ENCODE data around the gene BAMBI.

DNA sequence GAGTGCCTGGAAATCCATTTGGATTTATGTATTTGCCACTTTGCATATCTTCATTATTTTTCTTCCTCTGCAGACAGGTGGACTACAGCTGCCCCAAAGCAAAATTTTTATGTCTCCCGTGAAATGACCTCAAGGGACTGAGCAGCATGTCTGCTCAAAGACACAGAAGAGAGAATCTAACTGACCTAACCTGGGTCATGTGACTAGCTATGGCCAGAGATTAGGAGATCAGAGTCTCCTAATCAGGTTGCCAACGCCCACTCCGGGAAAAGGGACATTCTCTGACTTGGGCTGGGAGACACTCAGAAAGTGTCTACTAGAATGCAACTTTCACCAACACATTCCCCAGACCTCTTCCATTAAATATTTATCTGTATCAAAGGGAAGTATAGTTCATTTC is 2.5 kb upstream of the BAMBI start:
- TF ChIP-seq, protein P1, sequence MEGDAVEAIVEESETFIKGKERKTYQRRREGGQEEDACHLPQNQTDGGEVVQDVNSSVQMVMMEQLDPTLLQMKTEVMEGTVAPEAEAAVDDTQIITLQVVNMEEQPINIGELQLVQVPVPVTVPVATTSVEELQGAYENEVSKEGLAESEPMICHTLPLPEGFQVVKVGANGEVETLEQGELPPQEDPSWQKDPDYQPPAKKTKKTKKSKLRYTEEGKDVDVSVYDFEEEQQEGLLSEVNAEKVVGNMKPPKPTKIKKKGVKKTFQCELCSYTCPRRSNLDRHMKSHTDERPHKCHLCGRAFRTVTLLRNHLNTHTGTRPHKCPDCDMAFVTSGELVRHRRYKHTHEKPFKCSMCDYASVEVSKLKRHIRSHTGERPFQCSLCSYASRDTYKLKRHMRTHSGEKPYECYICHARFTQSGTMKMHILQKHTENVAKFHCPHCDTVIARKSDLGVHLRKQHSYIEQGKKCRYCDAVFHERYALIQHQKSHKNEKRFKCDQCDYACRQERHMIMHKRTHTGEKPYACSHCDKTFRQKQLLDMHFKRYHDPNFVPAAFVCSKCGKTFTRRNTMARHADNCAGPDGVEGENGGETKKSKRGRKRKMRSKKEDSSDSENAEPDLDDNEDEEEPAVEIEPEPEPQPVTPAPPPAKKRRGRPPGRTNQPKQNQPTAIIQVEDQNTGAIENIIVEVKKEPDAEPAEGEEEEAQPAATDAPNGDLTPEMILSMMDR (IDR thresholded peaks at IDR 0.05; ENCODE audit: insufficient read depth, low read depth, low read length) = no peak
- no peak for TF ChIP-seq EZH2 (IDR thresholded peaks at IDR 0.05; ENCODE audit: insufficient read depth, low read length)

All from astrocyte (in vitro differentiated cells and primary cell).